D721Med (cell line): Measurements from ENCODE around the gene SCYL2.

Experiments
- DNase-seq: peaks from one replicate; pipeline ENCODE4 v3.0.0; 2011; ENCODE audit warnings: low spot score; ENCODE audit not compliant: insufficient read length
- FAIRE-seq: peaks from 2 replicates; lab custom pipeline; 2011; peaks lifted over from hg19 to GRCh38; lab: Jason Lieb, UNC
- CTCF ChIP-seq: IDR thresholded peaks from 2 replicates; pipeline ENCODE4 v1.5.1; 2012; ENCODE audit warnings: mild to moderate bottlenecking, control low read depth; ENCODE audit not compliant: insufficient read depth; ENCODE audit errors: missing control alignments

SCYL2 gene

GRCh38 chr12:100360450-100360849, 93.5 kb downstream of the SCYL2 start:
- no peak for FAIRE-seq
- no peak for TF ChIP-seq CTCF
- DNase-seq: no peak

- FAIRE-seq: no peak
- no peak for DNase-seq
- no peak for TF ChIP-seq CTCF
These were observed 97.3 kb downstream of the SCYL2 start for GRCh38 chr12:100364324-100364723.

DNA sequence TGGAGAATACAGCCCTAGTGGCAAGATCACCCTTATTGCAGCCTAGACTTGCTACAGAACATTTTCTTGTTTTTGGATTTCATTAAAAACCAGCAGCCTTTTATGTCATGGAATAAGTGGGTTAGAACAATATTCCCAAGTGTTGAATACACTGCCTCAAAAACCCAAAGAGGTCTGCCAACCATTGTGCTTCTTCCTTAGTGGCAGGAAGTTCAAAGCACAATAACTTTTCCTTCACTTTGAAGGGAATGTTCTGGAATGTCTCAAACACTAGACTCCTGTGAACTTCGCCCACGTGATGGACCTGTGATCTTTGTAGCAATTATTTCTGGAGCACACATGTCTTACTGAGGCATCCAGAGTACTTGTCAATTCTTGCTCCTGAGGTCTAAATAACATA, 98.4 kb downstream of the SCYL2 start:
- DNase-seq: no peak
- no peak for TF ChIP-seq CTCF
- FAIRE-seq: no peak

GRCh38 chr12:100368066-100368465, 101.1 kb downstream of the SCYL2 start:
- no peak for FAIRE-seq
- no peak for DNase-seq
- no peak for TF ChIP-seq CTCF

GRCh38 chr12:100371146-100371545, 104.2 kb downstream of the SCYL2 start:
- FAIRE-seq: no peak
- no peak for TF ChIP-seq CTCF
- DNase-seq: no peak

DNA sequence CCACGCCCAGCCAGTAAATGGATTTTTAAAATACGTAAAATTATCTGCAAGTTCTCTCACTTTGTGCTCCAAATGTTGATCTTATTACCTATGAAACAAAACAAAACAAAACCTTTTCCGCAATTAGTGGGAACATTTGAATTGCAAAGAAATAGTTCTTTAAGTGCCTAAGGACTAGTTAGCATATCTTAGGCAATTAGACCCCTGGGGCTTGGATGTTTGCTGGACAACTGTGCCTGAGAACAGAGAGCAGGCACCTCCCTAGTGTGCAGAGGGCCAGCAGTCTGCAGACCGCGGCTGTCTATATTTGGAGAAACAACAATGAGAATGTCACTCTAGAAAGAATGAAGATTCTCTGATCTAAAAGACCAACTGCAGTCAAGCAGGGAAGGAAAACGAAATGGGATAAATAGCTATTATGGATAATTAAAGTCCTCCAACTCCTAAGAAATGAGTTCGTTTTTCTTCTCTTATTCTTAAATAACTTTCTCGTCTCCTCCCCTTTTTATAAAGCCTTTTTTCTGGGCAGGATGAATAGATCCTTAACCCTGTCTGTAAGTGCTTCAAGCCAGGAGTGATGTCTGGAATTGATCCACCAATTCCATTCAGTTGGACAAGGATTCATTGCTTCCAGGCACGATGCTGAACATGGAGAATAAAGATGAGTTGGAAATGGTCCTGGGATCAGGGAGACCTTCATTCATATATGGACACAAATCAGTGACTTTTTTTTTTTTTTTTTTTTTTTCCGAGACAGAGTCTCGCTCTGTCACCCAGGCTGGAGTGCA, 106.1 kb downstream of the SCYL2 start:
- DNase-seq (no peak), FAIRE-seq (no peak)
- TF ChIP-seq CTCF: no peak

DNA sequence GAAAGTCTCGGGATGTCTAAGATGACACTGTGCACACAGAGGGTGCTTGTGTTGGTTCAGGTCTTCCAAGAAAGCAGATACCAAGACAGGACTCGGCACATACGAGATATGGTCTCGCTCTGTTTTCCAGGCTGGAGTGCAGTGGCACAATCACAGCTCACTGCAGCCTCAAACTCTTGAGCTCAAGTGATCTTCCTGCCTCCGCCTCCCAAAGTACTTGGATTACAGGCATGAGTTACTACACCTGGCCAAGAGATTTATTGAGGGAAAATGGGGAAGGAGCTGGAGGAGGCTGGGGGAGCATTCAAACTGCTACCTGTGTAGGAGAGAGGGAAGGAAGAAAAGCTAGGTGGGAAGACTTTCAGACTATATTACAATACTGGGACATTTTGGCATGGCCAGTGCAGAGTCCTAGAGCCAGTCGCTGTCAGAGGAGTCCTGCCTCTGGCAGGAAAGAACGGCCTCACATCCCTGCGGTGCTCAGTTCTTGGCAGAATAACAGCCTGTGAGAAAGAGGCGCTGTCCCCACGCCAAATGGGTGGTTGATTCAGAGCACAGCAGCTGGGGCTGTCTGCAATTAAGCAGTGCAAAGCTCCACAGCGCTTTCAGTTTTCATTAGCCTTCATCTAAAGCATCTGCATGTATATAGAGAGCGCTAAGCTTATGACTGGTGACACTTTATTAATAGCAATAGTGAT, 108.2 kb downstream of the SCYL2 start:
- no peak for DNase-seq
- FAIRE-seq: no peak
- no peak for TF ChIP-seq CTCF
